Lung (tissue), 12 donors: ENCODE measurements around the gene DGCR6L. TPM values are rescaled to one million over a fixed set of nuclear protein-coding genes. Genes with fewer than 3 reads are reported as not detected.
"Not testable (repeated sequence)": the region's sequence is repeated elsewhere in the genome, so short reads cannot be mapped to it uniquely, and the experiment has no call there.

ENCODE experiments used
- ATAC-seq: fragments of 200-7000 bp; cut with Tn5 transposase; one replicate; pipeline ENCODE4 v1.9.1; 2020; ENCODE audit warnings: moderate number of reproducible peaks; ENCODE audit not compliant: insufficient read depth, low FRiP score
- DNase-seq, 3 donors: peaks; one replicate each; pipeline ENCODE4 v3.0.0-alpha.2; 2013 to 2017
- H3K27ac ChIP-seq, 2 donors: one replicate each; pipeline ENCODE4 v1.5.1; 2013; ENCODE audit warnings: mild to moderate bottlenecking in 2 of 2, moderate library complexity in 2 of 2, control low read depth in 1 of 2, inconsistent platforms in 1 of 2, low read depth in 1 of 2, low read length in 1 of 2
- H3K27me3 ChIP-seq, 3 donors: one replicate each; pipeline ENCODE4 v1.5.1; 2013; ENCODE audit warnings: low read length in 2 of 3; ENCODE audit not compliant: control insufficient read depth in 3 of 3, insufficient read depth in 3 of 3
- H3K36me3 ChIP-seq, 4 donors: one replicate each; pipeline ENCODE4 v1.5.1; 2013; ENCODE audit warnings: low read length in 4 of 4, mild to moderate bottlenecking in 1 of 4, moderate library complexity in 1 of 4; ENCODE audit not compliant: control insufficient read depth in 4 of 4, insufficient read depth in 4 of 4
- H3K4me1 ChIP-seq, 5 donors: one replicate each; pipeline ENCODE4 v1.5.1; 2013; ENCODE audit warnings: low read length in 5 of 5, mild to moderate bottlenecking in 2 of 5, moderate library complexity in 1 of 5; ENCODE audit not compliant: control insufficient read depth in 5 of 5, insufficient read depth in 5 of 5
- H3K4me3 ChIP-seq: one replicate; pipeline ENCODE4 v1.5.1; 2013; ENCODE audit warnings: mild to moderate bottlenecking, control low read depth, moderate library complexity
- H3K9ac ChIP-seq, 2 donors: one replicate each; pipeline ENCODE4 v1.5.1; 2013; ENCODE audit warnings: low read length in 2 of 2, control low read depth in 1 of 2; ENCODE audit not compliant: insufficient read depth in 1 of 2
- H3K9me3 ChIP-seq, 4 donors: one replicate each; pipeline ENCODE4 v1.5.1; 2013; ENCODE audit warnings: low read length in 3 of 4, mild to moderate bottlenecking in 1 of 4, moderate library complexity in 1 of 4; ENCODE audit not compliant: control insufficient read depth in 4 of 4, insufficient read depth in 3 of 4
- WGBS, 2 donors: extraction: QIAGEN DNeasy Blood & Tissue Kit; methylation state at CpG; one replicate each; pipeline ENCODE4 v1.1.7; 2013; 5-methylcytosine and 5-hydroxymethylcytosine counted together
- polyA plus RNA-seq, 2 donors: library from polyadenylated mRNA; stranded (reverse); fragments of 200-250 nt; gene quantifications; one replicate each; pipeline ENCODE4 v1.2.1, GENCODE V29; 2013
- total RNA-seq, 2 donors: library from RNA; depleted of rRNA in 1 of 2; stranded (reverse); fragments of >200 nt in 1 of 2; gene quantifications; one replicate each; pipeline ENCODE4 v1.2.1, GENCODE V29; 2014 to 2021
- TF ChIP-seq, protein P1 (sequence below): IDR thresholded peaks from 2 replicates; pipeline ENCODE4 v1.5.1; 2012; ENCODE audit warnings: mild to moderate bottlenecking; ENCODE audit errors: control extremely low read depth, extremely low read depth
- donor health status: control.
- donor health status: control.
- donor health status: Bipolar disorder and iron deficiency.
- donor health status: healthy.
- donor health status: DM: yes; HTN: yes; CAD: no.

The DGCR6L gene
- total and polyA plus RNA-seq, 4 donors, result 38.7 to 86.0 (median 42.5) TPM

DNA sequence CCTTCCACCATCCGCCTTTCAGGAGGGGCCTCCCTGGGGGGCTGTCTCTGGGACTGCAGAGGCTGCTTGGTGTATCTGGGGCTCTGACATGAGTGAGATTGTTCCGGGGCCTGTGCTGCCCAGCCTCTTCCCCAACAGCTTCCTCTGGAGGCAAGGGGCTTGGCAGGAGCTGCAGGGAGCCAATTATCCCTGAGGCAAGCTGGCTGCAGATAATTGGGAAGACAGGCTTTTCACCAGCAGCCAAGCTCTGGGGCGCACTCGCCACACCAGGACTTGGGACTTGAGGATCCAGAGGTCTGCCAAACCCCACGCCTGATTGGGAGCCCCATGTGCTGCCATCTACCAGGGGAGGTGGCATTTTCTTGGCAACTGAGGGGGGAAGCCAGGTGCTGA lies 36.2 kb downstream of the DGCR6L start:
- WGBS, 2 donors, result 79 to 87% methylated on average over 5 of the region's 5 CpGs

DNA sequence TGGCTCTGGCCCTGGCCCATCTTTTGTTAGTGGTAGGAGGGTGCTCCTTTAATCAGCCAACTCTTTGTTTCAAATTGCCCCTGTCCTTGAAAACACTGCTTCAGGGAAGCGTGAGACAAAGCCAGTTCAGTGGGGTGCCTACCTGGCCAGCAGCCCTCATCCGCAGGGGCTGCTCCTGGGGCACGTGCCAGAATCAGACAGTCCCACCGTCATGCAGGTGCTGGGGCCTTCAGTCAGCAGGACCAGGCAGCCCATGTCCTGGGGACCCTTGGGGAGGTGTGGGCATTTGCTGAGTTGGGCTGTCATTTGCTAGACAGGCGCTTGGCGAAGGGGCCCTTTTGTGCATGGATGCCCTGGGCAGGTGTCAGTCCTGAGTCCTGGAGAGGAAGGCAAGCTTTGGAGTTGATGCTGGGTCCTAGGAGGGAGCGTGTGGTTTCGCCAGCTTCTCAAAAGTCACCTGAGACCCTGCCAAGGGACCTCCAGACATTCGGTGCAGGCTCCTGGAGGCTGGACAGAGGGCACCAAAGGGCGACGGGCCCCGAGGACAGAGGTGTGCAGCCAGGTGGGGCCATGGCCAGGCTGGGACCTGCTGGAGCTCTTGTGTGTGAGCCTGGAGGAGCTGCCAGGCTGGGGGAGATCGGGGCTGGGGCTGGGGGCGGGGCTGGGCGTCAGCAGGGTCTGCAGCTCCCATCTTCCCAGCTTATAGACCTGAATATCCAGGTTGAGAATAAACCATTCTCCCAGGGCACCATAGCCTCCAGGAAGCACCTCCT lies 36.8 kb downstream of the DGCR6L start:
- Histone ChIP-seq H3K9me3 (no peaks in the 10 kb centered on the region), H3K9ac (no peak overlapping the region), H3K4me1 (no peaks in the 10 kb centered on the region), H3K4me3 (no peak overlapping the region), H3K36me3 (no peaks in the 10 kb centered on the region), H3K27me3 (no peaks in the 10 kb centered on the region), H3K27ac (no peak overlapping the region)
- DNase-seq, result no peak
- WGBS, 2 donors, result 85 to 91% methylated on average over 14 to 15 of the region's 15 CpGs
- ATAC-seq, result no peak
- TF ChIP-seq, protein P1, sequence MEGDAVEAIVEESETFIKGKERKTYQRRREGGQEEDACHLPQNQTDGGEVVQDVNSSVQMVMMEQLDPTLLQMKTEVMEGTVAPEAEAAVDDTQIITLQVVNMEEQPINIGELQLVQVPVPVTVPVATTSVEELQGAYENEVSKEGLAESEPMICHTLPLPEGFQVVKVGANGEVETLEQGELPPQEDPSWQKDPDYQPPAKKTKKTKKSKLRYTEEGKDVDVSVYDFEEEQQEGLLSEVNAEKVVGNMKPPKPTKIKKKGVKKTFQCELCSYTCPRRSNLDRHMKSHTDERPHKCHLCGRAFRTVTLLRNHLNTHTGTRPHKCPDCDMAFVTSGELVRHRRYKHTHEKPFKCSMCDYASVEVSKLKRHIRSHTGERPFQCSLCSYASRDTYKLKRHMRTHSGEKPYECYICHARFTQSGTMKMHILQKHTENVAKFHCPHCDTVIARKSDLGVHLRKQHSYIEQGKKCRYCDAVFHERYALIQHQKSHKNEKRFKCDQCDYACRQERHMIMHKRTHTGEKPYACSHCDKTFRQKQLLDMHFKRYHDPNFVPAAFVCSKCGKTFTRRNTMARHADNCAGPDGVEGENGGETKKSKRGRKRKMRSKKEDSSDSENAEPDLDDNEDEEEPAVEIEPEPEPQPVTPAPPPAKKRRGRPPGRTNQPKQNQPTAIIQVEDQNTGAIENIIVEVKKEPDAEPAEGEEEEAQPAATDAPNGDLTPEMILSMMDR, result no peak

More for the DNA sequence above, 36.2 kb downstream of the DGCR6L start:
- Histone ChIP-seq H3K9me3 (no peaks in the 10 kb centered on the region), H3K27ac (no peak overlapping the region), H3K9ac (no peak overlapping the region), H3K27me3 (no peaks in the 10 kb centered on the region), H3K4me1 (no peaks in the 10 kb centered on the region), H3K36me3 (no peaks in the 10 kb centered on the region), H3K4me3 (no peak overlapping the region)
- ATAC-seq, result no peak
- no peak for DNase-seq
- TF ChIP-seq, protein P1, result no peak

DNA sequence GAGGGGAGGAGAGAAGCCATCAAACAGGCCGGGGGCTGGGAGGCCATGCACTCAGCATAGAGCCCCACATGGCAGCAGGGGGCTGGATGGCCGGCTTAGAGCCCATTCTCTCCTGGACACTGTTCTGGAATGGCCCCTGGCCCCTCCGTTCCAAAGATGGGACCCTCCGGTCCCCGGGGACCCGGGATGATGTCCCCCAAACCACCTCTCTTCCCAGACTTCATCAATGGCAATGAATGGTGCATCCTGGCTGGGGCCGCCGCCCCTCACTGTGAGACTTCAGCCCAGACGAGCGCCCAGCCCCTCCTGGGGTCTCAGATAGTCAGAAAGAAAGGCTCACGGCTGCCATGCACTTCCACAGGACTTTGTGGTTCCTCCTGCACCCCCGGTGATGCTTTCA lies 38.0 kb downstream of the DGCR6L start:
- no peak for ATAC-seq
- 84 to 88% methylated on average over 12 of the region's 12 CpGs for WGBS, 2 donors
- DNase-seq, result no peak
- no peak overlapping the region for H3K9ac ChIP-seq
- H3K4me3 ChIP-seq, result no peak overlapping the region
- H3K36me3 ChIP-seq, result no peaks in the 10 kb centered on the region
- no peak overlapping the region for H3K27ac ChIP-seq
- no peaks in the 10 kb centered on the region for H3K9me3 ChIP-seq
- no peaks in the 10 kb centered on the region for H3K27me3 ChIP-seq
- TF ChIP-seq, protein P1, result no peak
- no peaks in the 10 kb centered on the region for H3K4me1 ChIP-seq

DNA sequence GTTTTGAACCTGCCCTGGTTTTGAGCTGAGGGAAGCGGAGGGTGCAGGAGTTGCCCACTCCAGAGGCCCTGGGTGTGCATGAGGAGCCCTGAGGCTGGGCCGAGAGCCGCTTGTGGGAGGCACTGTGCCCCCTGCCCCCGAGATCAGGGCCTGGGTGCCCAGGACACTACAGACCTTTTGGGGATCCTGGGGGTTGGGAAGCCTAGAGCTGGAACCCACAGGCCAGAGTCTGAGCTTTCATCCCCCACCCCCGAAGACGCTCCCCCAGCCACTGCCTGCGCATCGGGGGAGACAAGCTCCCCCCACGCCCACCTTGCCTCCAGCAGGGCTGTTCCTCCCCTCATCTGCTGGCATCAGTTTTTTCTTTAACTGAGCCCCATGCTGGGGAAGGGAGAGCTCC lies 38.4 kb downstream of the DGCR6L start:
- not testable (repeated sequence) for H3K4me1 ChIP-seq, H3K27me3 ChIP-seq, DNase-seq, H3K36me3 ChIP-seq, ATAC-seq, H3K9me3 ChIP-seq, H3K9ac ChIP-seq, H3K4me3 ChIP-seq, H3K27ac ChIP-seq
- WGBS, 2 donors, result 76 to 82% methylated on average over 9 of the region's 9 CpGs
